GM19455 (cell line): Measurements from ENCODE around the gene CREB3L2.
"Not testable (repeated sequence)": the region's sequence is repeated elsewhere in the genome, so short reads cannot be mapped to it uniquely, and the experiment has no call there.

Experiments used
- ATAC-seq: cut with Tn5 transposase; IDR thresholded peaks from one replicate; pipeline ENCODE4 v1.9.1; 2021; ENCODE audit not compliant: unreplicated experiment

The CREB3L2 gene

DNA sequence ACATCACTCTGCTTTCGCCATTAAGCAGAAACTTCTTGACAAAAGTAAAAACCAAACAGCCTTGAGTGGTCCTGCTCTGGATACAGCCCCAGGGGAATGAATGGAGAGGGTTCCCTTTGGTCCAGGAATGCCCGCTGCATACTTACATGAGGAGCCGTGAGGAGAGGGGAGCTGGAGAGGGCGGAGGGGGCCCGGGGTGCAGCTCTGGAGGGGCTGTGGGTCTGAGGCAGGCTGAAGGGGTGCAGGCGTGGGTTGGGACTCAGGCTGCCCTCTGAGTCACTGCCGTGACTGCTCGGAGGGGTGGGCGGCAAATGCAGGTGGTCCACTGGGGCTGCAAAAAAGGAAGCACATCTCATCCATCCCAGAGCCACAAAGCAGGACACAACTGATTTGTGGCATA lies 93.8 kb downstream of the CREB3L2 start:
- no peak for ATAC-seq

- not testable (repeated sequence) for ATAC-seq
Observed at GRCh38 chr7:137906636-137907035, 95.2 kb downstream of the CREB3L2 start.

DNA sequence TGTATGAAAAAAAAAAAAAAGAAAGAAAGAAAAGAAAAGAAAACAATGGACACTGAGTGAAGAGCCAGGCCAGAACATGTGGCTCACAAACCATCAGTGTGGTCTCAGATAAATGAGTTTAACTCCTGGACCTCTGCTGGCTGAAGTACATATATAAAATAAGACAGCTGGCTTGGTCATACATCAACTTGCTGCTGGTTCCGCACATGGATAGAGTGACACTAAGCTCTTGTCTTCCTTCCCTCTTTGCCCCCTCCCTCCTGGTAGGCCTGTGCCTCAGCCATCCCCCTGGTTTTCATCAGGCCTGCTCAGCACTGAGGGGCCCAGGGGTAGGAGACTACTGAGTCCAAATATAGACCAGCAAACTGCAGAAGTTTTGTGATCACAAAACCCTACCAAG lies 97.1 kb downstream of the CREB3L2 start:
- ATAC-seq = no peak

- peak; percentile 80 for ATAC-seq
Observed at GRCh38 chr7:137903382-137904169, 98.3 kb downstream of the CREB3L2 start.

GRCh38 chr7:137900137-137900536 lies 101.7 kb downstream of the CREB3L2 start:
- no peak for ATAC-seq

GRCh38 chr7:137898839-137899721 lies 102.8 kb downstream of the CREB3L2 start:
- peak; percentile 80 for ATAC-seq

DNA sequence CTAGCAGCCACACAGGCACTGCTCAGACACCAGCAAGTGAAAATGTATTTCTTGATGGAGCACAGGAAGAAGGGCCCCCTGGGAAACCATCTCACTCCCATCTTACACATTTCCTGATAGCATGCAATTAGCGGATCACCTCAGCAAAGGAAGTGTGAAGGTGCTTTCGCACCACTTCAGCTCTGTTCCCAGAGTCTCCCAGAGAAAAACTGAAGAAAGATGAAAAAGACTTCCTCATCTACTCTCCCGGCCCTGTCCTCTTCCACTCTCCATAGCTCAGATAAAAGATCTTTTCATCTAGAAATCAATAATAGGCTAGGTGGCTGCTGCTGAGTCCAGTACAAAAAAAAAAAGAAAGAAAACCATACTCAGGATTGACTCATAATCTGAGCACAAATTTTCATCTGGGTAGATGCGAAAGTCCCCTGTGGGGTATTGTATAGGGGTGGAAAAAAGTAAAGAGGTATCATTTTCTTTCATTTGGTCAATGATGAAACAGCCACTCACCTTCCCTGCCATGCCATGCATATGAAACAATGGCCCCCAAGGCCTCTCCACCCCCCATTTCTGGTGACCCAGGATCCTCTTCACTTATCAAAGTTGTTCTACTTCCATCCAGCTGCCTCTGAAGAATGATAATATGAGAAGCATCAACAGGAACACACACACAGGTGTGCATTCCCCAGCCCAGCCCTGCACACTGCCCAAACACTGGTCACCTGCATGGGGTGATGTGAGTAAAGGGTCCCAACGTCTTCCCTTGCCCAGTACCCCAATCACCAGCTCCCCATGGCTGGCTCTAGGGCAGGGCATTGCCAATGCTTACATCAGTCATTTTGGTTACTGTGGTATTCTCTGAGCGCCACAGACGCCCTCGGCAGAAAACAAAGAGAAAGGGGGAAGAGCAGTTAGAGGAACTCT lies 106.3 kb downstream of the CREB3L2 start:
- peak; percentile 59 for ATAC-seq

DNA sequence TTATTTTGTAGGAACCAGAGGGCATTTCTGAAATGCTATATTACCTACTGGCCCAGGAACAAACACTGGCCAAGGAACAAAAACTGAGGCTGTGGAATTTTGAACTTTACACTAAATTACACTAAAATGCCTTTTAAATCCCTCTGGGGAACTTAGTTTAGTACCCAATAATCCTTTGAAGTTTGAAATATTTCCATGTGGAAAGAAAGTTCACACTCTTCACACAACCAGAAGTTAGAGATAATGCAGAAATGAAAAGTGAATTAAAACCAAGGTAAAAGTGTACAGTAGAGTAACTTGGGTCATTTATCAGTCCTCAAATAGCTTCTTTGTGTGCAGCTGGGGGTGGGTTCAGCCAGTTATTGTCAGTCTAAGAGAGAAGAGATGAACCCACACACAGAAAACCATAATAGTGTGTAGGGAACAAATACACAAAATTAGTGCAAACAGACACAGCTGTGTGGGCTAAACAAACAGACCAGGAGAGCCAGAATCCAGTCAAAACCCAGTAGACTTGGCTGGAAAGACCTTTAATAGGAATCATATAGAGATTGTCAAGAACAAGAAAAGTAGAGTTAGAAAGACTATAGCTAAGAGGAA lies 108.6 kb downstream of the CREB3L2 start:
- ATAC-seq = no peak

DNA sequence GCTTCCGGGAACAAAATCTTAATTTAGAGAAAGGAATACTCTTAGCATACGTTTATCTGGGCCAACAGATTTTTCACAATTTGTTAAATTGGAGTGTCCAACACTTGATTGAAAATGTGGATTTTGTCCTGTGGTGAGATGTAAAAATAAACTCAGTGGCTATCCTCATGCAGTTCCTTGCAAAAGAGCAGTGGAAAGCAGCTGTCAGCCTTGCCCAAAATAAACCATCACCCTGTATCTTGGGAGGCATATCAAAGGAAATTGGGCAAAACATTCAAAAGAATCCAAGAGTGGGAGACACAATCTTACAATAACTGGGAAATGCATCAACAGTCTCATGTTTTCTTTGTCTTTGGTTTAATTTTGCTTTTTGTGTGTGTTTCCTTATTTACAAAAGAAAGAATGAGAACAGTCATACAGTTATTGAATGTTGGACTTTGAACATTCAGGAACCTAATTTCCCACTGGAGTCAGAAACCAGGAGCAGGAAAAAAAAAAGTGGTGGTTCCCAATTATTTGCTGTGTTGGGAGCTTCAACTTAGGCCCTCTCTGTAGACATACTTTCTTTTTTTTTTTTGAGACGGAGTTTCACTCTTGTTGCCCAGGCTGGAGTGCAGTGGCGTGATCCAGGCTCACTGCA lies 110.8 kb downstream of the CREB3L2 start:
- no peak for ATAC-seq

GRCh38 chr7:137890449-137890921 lies 111.4 kb downstream of the CREB3L2 start:
- no peak for ATAC-seq

DNA sequence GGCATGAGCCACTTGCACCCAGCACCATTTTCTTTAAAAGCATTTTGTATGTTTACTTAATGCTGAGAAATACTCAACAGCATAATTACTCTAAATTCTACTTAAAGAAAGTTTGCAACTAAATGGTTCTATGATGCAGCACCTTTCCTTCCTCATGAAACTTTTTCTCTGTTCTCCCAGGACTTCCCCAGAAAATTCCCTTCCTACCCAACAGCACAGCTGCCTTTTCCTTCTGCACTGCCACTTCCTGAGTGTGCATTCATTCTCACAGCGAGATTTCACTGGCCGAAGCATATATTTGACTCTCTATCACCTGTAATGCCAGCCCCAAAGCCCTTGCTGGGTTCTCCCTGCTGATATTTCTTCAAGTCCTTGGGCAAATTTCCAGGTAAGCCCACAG lies 113.6 kb downstream of the CREB3L2 start:
- no peak for ATAC-seq

DNA sequence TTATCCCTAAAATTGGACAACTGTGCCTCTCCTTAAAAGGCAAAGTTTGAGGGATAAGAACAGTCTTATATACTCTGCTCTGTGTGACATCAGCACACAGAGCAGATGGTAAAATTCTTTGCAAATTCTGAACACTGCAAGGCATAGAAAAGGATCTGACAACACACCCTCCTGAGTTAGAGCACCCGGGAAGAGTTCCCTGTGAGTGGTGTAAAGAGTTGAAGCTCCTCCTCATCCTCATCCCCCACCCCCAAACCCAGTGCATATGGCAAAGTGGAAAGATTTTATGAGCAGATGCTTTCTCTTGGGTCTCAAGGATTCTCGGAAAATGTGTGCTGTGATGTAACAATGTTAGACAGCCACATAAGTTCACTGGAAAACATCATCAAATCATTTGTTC lies 115.1 kb downstream of the CREB3L2 start:
- no peak for ATAC-seq

GRCh38 chr7:137886281-137886680 lies 115.6 kb downstream of the CREB3L2 start:
- no peak for ATAC-seq

DNA sequence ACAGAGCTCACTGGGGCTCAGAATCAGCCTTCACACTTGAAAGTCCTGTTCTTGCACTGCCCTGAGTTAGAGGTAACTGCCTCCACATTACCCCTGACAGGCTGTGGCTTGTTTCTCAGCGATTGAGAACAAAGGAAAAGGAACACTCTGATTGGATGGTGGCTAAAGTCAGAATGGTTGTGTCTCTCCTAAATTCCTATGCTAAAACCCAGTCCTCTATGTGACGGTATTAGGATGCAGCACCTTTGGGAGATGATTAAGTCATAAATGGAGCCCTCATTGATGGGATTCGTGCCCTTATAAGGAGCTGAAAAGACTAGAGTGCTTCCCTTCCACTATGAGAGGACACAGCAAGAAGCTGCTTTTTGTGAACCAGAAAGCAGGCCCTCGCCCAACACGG lies 116.2 kb downstream of the CREB3L2 start:
- no peak for ATAC-seq

DNA sequence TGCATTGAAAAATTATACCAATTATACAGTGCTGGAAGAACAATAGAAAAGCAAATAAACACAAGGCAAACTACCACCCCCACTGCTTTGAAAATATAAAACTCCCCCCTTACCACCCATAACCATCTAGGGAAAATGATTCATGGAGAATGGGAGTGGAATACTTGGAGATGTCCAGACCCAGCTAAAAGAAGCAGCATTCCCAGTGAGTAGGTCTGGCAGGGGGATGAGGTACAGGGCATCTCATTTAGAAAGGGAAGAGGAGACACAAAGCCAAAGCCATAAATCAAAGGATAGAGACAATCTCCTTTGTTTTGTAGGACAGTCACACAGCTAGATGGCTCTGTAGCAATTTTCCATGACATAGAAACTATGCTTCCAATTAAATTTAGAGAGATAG lies 119.1 kb downstream of the CREB3L2 start:
- no peak for ATAC-seq

GRCh38 chr7:137882261-137882668 lies 119.6 kb downstream of the CREB3L2 start:
- ATAC-seq = peak; percentile 89

GRCh38 chr7:137881607-137882260 lies 120.2 kb downstream of the CREB3L2 start:
- no peak for ATAC-seq

DNA sequence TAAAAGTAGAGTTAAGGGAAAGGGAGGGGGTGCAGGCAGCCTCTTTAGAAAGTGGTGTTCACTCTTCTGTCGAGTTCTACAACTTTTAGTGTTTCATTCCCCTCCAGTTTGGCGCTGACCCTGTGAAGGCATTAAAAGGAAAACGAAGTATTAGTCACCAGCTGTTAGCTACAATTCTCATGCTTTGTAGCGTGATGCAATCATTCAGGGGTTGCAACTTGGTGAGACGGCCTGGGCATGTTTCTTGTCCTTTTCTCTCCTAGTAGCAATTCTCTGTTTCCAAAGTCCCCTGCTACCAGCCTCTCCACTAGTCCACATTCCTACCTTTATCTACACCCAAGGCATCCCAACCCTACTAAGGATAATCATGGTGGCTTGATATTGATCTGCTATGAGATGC lies 121.5 kb downstream of the CREB3L2 start:
- ATAC-seq = no peak

GRCh38 chr7:137879357-137880158 lies 122.3 kb downstream of the CREB3L2 start:
- ATAC-seq = no peak
